GM10266 (cell line): Measurements from ENCODE around the gene TNNT3.
"Not testable (repeated sequence)": the region's sequence is repeated elsewhere in the genome, so short reads cannot be mapped to it uniquely, and the experiment has no call there.

Experiments
- DNase-seq: peaks from one replicate; pipeline ENCODE4 v3.0.0; 2012; ENCODE audit errors: extremely low spot score
- TF ChIP-seq, protein P1 (sequence below): IDR thresholded peaks from 2 replicates; pipeline ENCODE4 v1.5.1; 2012; ENCODE audit warnings: mild to moderate bottlenecking, low read depth; ENCODE audit not compliant: control insufficient read depth, insufficient read depth; ENCODE audit errors: missing control alignments

TNNT3 gene

DNA sequence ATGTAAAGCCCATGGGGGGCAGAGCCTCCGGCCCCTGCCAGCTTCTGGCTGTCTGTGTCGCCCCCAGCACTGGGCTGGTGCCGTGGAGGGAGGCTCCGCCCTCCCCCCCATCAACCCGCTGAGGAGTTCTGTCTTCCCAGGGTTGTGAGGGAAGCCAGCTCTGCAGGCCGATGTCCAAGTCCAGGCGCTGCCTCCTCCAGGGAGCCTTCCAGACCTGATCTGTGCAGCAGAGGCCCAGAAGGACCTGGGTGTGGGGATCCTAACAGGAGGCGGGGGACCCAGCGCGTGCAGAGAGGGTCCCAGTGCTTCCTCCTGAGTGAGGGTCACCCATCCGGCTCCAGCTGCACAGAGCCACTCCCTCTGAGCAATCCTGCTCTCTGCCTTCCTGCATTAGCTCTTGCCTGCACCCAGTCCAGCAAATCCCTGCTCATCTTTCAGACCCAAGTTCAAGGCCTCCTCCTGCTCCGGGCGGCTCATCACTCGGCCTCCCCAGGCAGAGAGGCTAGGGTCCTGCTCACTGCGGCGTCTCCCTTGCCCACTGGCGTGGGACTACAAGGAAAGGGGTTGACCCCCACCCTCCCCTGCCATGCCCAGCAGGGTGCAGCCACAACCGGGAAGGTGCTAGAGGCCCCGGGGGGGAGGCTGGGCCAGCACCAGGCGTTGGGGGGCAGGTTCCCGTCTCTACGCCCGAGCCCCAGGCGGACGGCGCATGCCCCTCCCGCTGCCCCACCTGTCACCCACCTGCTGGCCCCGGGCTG, 44.2 kb upstream of the TNNT3 start:
- DNase-seq, result no peak
- TF ChIP-seq, protein P1, sequence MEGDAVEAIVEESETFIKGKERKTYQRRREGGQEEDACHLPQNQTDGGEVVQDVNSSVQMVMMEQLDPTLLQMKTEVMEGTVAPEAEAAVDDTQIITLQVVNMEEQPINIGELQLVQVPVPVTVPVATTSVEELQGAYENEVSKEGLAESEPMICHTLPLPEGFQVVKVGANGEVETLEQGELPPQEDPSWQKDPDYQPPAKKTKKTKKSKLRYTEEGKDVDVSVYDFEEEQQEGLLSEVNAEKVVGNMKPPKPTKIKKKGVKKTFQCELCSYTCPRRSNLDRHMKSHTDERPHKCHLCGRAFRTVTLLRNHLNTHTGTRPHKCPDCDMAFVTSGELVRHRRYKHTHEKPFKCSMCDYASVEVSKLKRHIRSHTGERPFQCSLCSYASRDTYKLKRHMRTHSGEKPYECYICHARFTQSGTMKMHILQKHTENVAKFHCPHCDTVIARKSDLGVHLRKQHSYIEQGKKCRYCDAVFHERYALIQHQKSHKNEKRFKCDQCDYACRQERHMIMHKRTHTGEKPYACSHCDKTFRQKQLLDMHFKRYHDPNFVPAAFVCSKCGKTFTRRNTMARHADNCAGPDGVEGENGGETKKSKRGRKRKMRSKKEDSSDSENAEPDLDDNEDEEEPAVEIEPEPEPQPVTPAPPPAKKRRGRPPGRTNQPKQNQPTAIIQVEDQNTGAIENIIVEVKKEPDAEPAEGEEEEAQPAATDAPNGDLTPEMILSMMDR, result no peak

DNA sequence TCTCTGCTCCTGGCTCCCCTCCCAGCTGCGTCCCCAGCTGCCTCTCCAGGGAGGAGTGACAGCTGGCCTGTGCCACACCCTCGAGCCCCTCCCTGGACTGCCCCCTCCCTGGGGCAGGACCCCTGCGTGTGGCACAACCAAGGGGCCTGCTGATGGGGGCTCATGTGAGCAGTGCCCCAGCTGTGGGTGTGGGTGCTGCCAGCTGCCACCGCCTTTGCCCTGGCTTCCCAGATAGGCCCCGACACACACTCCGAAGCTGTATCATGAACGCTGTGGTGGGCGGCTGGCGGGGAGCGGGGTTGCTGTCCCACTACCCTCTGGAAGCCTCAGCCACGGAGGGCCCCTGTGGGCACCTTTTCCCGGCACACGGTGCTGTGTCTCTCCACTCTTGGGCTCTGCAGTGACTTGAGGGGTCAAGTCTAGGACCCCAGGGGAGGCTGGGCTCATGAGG, 43.6 kb upstream of the TNNT3 start:
- DNase-seq, result not testable (repeated sequence)

DNA sequence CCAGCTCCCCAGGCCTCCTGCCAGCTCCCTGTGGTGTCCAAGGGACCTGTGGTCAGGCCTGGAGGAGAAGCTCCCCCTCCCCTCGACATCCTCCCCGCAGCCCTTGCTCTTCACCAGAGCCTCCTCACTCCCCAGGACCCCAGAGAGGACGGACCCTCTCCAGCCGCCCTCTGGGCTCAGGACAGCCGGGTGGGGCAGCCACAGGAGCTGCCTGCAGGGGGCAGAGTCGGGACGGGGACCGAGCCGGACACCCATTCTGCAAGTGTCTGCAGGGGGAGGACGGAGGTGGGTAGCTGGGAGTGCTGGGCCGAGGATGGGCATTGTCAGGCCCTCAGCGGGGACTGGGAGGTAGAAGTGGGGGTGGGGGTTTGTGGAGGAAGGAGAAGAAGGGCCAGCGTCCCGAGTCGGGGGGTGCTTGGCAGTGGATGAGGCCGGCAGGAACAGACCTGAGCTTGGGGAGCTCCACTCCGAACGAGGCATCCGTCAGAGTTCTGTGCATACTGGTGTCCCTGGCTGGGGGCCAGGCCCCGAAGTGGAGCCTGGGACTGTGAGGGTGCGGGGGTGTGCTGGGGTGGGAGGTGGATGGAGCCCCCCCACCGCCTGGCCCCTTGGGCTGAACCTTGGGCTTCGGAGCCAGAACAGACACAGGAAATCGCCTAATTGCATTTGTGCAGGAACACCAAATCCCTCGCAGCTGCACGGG, 43.0 kb upstream of the TNNT3 start:
- TF ChIP-seq, protein P1, result peak; percentile 41
- DNase-seq, result no peak

DNA sequence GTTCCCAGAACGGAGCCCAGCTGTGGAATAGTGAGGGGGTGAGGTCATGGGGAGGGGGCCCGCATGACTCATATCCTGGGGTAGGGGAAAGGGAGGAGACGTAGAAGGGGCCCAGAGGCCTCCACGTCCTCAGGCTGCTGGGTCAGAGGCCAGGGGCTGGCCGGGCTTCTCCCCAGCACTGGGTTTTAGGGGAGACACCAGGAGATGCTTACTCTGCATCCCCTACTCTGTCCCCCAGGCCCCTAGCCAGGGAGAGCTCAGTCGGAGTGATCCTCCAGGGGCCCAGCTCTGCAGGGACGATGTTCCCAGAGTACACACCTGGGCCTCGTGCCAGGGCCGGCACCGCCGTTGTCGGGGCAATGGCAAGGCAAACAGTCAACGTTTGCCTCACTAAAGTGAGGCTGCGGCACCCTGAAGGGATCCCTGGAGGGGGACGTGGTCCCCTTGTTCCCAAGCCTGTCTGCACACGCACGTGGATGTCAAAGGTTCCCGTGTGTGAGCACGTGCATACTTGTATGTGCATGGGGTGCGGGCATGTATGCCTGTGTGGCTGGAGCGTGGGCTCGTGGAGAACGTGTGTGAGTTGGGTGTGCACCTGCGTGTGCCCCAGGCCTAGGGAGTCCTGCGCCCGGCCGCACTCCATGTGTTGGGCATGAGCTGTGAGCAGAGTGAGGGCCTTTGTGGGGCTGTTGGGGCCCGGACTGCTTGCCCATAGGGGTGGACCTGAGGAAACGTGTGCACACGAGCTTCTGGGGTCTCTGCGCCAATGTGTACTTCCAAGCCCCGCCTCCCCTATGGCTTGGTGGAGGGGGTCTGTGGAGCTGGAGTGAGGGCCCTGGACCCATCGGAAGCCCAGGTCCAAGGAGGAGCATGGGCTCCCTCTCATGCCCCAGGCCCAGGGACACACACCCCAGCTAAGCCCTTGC, 42.0 kb upstream of the TNNT3 start:
- DNase-seq, result no peak
- TF ChIP-seq, protein P1, result no peak

DNA sequence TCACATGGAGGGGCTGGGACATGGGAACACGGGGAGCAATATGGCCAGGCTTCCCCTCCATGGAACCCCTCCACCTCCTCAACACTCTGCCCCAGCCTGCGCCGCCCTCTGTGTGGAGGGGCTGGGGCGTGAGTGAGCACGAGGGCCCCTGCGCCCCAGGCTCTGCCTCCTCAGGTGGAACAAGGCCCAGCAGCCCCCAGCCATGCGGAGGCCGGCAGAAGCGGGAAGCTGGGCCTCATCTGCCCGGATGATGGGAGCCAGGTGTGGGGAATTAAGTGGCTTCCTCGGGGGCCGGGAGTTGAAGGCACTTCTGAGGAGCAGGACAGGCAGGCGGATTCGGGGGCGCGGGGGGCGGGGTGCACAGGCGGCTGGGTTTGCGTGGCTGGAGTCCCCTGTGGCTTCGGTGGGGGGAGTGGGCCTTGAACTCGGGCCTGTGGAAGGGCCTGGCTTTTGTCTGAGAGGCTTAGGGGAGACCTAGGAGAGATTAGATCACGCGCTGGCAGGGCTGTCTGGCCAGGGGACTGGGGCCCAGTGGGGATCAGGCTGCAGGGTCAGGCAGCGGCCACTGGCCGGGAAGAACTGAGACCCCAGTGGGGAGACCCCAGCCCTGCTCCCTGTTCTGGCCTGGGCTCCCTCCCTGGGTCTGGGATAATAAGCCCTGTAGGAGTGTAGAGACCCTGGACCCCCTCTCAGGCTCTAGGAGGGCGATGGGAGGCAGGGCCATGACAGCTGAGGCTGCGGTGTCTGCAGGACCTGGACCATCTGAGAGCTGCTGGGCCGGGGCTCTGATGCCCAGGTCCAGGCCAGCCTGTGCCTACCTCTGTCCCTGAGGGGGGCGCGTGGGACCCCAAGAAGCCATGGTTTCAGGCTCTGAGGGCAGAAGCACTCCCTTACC, 41.1 kb upstream of the TNNT3 start:
- TF ChIP-seq, protein P1, result no peak

DNA sequence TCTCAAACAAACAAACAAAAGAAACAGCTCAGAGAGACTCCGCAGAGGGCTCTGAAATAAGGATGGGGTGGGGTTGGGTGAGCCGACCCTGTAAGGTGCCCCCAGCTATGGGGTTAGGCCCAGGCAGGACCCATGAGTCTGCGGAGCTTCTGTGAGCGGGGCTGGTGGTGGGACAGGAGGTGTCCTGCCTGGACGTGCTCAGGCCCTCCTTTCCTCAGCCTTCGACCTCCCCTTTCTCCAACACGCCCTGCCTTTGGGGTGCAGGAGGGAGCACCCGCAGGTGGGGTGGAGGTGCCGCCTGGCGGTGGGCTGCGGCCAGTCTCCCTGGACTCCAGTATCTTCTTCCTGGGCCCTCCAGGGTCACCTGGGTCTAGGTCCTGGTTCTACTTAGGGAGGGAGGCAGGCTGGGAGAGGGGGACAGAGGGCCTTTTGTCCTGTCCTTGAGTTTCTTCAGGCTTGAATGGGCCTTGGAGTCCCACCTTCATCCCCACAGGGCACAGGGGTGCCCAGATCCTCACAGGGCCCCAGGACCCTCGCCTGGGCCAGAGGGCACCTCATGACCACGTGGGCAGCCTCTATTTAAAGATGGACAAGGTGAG, 40.1 kb upstream of the TNNT3 start:
- no peak for DNase-seq
- TF ChIP-seq, protein P1, result no peak

More for the DNA sequence above, 41.1 kb upstream of the TNNT3 start:
- no peak for DNase-seq
